ENCODE results near the gene MXRA8.
A peak's percentile ranks its signal among the peaks of the same experiment; 100 is the strongest.

The MXRA8 gene

DNA sequence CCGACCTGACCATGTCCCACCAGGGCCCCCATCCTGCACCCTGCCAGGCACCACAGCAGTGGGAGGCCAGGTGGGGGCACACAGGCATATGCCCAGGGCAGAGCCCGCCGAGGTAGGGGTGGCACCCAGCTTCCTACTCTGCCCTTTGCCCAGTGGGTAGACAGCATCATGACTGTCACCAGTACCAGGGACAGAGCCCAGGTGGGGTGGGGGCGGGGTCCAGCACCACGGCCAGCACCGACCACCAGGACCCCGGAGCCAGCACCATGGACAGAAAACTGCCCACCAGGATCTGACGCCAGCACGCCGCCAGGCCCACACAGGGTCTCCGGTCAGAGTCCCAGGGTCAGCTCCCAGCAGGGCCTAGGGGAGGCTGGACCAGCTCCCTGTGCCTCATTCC, 23.5 kb downstream of the MXRA8 start:
- DNase-seq (ENCODE audit: low spot score) = no peak

- DNase-seq (ENCODE audit: low spot score) = no peak
Observed at GRCh38 chr1:1333551-1334241, 24.7 kb downstream of the MXRA8 start.

DNA sequence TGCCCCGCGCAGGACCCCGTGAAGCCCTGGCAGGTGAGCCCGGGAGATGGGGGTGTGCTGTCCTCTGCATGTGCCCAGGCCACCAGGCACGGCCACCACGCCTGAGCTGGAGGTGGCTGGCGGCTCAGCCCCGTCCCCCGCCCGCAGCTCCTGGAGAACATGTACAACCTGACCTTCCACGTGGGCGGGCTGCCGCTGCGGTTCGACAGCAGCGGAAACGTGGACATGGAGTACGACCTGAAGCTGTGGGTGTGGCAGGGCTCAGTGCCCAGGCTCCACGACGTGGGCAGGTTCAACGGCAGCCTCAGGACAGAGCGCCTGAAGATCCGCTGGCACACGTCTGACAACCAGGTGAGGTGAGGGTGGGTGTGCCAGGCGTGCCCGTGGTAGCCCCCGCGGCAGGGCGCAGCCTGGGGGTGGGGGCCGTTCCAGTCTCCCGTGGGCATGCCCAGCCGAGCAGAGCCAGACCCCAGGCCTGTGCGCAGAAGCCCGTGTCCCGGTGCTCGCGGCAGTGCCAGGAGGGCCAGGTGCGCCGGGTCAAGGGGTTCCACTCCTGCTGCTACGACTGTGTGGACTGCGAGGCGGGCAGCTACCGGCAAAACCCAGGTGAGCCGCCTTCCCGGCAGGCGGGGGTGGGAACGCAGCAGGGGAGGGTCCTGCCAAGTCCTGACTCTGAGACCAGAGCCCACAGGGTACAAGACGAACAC, 25.4 kb downstream of the MXRA8 start:
- DNase-seq (ENCODE audit: low spot score) = no peak

GRCh38 chr1:1332031-1332755, 26.2 kb downstream of the MXRA8 start:
- DNase-seq (ENCODE audit: low spot score) = no peak

DNA sequence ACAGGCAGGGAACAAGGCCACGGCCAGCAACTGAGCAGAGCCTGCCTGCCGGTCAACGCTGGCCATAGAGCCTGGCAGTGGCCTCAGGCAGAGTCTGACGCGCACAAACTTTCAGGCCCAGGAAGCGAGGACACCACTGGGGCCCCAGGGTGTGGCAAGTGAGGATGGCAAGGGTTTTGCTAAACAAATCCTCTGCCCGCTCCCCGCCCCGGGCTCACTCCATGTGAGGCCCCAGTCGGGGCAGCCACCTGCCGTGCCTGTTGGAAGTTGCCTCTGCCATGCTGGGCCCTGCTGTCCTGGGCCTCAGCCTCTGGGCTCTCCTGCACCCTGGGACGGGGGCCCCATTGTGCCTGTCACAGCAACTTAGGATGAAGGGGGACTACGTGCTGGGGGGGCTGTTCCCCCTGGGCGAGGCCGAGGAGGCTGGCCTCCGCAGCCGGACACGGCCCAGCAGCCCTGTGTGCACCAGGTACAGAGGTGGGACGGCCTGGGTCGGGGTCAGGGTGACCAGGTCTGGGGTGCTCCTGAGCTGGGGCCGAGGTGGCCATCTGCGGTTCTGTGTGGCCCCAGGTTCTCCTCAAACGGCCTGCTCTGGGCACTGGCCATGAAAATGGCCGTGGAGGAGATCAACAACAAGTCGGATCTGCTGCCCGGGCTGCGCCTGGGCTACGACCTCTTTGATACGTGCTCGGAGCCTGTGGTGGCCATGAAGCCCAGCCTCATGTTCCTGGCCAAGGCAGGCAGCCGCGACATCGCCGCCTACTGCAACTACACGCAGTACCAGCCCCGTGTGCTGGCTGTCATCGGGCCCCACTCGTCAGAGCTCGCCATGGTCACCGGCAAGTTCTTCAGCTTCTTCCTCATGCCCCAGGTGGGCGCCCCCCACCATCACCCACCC, 27.0 kb downstream of the MXRA8 start, which contains the start of gene TAS1R3:
Gene TAS1R3, plus strand, starts transcription at position 213 of the 898 bp plus-strand sequence. Its CDS starts 66 bp downstream, at position 279.
- no peak for DNase-seq (ENCODE audit: low spot score)

GRCh38 chr1:1330366-1331067, 27.8 kb downstream of the MXRA8 start:
- DNase-seq (ENCODE audit: low spot score) = no peak

DNA sequence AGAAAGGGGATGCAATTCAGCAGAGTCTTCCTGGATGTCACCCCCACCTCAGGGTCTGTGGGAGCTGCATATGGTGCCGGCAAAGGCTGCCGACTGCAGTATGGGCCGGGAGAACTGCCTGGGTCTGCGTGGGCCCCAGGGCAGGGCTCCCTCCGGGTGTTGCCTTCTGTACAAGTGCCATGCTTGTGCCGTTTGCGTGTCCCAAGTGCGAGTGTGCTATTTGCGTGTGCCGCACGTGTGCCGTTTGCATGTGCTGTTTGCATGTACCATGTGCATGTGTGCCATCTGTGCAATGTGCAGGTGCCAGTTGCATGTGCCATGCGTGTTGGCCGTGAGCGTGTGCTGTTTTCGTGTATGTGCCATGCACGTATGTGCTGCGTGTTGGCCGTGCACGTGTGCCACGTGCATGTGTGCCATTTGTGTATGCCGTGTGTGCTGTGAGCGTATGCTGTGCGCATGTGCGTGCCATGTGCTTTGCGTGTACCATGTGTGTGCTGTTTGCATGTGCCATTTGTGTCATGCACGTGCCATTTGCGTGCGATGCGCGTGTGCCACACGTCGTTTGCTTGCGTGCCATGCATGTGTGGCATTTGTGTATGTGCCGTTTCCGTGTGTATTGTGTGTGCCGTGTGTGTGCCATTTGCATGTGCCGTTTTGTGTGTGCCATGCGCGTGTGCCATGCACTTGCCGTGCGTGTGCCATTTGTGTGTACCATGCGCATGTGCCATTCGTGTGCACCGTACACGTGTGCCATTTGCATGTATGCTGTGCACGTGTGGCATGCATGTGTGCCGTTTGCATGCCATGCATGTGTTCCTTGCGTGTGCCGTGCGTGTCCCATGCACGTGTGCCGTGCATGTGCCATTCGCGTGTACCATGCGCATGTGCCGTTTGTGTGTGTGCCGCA, 28.8 kb downstream of the MXRA8 start:
- no peak for DNase-seq (ENCODE audit: low spot score)

- no peak for DNase-seq (ENCODE audit: low spot score)
Observed at GRCh38 chr1:1328254-1328653, 30.1 kb downstream of the MXRA8 start.

DNA sequence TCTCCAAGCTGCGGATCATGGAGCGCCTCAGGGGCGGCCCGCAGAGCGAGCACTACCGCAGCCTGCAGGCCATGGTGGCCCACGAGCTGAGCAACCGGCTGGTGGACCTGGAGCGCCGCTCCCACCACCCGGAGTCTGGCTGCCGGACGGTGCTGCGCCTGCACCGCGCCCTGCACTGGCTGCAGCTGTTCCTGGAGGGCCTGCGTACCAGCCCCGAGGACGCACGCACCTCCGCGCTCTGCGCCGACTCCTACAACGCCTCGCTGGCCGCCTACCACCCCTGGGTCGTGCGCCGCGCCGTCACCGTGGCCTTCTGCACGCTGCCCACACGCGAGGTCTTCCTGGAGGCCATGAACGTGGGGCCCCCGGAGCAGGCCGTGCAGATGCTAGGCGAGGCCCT, 31.1 kb downstream of the MXRA8 start:
- DNase-seq (ENCODE audit: low spot score) = no peak

DNA sequence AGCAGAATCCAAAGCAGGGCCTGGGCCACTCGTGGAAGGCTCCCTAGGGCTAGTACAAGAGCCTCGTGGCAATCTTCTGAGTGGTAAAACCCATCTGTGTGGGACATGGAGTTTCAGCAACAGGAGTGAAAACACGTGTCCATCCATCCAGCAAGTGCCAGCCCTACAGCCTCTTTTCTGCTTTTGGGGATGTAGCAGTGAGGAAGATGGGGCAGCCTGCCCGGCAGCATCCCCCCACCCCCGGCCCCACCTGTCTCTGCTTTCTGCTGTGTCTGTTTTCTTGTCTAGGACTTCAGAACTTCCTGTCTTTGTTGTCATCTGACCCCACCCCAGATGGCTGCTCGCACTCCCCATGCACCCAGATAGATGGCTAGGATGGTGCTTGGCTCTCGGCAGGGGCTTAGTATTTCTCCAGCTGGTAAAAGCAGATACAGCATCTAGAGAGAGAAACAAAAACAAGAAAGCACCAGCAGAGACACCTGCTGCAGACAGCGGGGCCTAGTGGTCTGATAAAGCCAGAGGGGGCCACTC, 32.2 kb downstream of the MXRA8 start:
- no peak for DNase-seq (ENCODE audit: low spot score)

GRCh38 chr1:1325288-1326074, 32.9 kb downstream of the MXRA8 start:
- DNase-seq (ENCODE audit: low spot score) = no peak

GRCh38 chr1:1324524-1325287, 33.6 kb downstream of the MXRA8 start, which contains the start of the genes CPTP and INTS11:
Gene CPTP, plus strand, starts transcription at chr1:1324802. Its CDS starts 2,109 bp downstream, at chr1:1326911.
Gene INTS11, minus strand, starts transcription at chr1:1324660. Its CDS starts 52 bp downstream, at chr1:1324608.
- peak; percentile 90 for DNase-seq (ENCODE audit: low spot score)

DNA sequence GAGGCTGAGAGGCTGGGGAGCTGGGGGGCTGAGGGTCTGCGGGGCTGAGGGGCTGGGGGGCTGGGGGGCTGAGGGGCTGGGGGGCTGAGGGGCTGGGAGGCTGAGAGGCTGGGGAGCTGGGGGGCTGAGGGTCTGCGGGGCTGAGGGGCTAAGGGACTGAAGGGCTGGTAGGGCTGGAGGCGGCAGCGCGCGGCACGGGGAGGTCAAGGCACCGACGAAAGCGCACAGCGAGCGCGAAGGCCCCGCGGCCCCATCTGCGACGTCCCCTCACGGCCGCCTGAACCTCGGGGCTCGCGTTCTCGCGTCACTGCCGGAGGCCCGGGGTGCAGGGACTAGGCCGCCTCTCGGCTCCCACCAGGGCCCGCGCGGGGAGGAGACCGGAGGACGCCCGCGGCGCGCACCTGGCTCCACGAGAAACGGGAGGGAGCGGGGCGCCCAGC, 34.3 kb downstream of the MXRA8 start:
- no peak for DNase-seq (ENCODE audit: low spot score)

DNA sequence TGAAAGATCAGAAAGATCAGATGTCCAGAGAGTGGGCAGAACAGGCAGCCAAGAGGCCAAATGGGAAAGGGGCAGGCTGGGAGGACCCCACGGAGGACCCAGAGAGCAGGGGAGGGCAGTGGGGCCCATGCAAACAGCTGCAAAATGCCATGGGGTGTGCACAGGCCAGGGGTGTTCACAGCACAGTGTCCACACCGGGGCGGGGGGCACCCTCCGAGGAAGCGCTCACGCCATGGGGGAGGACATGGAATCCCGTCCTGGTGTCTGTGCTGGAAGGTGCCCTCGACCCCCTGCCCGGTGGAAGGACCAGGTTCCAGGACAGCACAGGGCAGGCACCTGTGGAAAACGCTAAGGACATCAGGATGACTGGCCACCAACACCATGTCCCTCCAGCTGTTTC, 35.4 kb downstream of the MXRA8 start:
- no peak for DNase-seq (ENCODE audit: low spot score)

DNA sequence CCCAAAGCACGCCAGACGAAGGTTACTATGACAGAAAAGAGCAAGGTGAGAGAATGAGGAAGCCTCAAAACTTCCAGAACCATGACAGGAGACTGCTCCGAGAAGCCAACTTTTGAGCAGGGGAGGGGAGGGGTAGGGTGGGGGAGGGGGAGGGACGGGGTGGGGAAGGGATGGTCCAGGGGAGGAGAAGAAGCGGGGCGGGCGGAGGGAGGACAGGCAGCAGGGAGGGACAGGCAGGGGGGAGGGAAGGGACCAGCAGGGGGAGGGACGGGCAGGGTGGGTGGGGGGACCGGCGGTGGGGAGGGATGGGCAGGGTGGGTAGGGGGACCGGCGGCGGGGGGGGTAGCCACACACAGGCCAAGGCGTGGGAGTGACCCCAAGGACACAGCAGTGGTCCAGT, 35.9 kb downstream of the MXRA8 start:
- no peak for DNase-seq (ENCODE audit: low spot score)

DNA sequence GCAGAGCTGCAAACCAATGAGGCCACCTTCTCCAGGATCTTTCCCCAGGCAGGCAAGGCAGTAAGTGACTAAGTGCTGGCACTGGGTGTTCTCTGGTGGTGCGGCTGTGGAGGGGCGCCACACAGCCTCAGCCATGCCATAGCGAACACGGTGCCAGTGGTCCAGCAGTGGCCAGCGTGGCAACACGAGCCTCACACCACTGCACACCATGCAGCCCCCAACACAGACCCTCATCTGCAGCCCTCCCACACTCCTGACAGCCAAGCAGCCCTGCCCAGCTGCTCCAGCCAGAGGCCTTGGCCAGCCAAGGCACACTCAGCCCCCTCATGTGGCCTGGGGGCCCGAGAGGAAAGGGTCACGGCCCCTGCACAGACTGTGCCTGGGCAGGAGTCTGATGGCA, 36.9 kb downstream of the MXRA8 start:
- no peak for DNase-seq (ENCODE audit: low spot score)

- no peak for DNase-seq (ENCODE audit: low spot score)
Observed at GRCh38 chr1:1320666-1321448, 37.5 kb downstream of the MXRA8 start.

All from Ammon's horn (tissue), 1 donor.